ENCODE measurements around the gene DIP2C.
"Not testable (repeated sequence)": the region's sequence is repeated elsewhere in the genome, so short reads cannot be mapped to it uniquely, and the experiment has no call there.

DIP2C gene

DNA sequence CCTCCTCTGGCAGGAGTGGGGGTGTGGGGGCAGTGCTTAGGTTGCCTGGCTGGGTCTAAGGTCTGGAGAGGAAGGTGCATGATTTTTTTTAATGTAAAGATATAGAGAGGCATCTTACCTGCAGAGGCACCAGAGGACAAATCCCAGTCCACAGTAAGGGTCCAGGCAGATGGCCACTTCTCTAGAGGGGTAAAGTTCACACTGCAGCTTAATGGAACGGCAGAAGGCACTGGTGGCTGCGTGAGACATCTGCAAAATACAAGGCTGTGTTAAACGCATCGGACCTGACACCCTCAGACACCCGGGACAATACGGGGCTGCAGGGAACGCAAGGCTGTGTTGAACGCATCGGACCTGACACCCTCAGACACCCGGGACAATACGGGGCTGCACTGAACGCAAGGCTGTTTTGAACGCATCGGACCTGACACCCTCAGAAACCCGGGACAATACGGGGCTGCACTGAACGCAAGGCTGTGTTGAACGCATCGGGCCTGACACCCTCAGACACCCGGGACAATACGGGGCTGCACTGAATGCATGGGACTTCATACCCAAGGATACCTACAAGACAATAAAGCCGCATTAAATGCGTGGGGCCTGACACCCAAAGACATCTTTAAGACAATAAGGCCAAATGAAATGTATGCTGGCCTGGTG, 348.3 kb downstream of the DIP2C start:
- DNase-seq = no peak

DNA sequence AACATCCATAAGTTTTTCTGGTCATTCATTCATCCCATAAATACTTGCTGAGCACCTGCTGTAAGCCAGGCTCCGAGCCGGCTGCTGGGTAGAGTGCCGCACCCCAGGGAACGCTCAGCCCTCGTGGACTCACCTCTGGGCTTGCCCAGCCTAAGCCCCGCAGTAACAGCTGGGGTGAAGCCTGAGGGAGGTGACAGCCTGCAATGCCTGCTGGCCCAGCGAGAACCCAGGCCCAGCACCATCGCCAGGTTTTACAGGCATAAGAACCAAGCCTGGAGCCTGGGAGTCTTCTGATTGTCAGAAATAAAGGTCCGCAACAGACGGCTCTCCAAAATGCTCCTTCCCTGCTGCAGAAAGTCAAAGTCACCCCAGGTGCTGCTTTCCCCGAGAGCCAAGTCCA, 348.8 kb downstream of the DIP2C start:
- DNase-seq = no peak

DNA sequence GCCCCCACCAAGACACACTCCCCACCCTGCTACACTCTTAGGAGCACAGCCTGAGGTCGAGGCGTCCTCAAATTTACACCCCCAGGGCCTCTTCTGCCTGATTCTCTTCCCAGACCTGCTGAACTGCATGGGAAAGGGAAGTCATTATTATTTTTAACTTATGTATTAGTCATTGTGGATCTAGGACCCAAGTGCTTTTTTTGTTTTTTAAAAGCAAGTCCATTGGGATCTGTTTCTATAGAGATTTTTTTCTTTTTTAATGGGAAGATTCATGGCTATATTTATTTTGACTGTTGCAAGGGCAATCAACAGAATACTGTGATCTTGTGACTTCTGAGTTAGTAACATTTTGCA, 350.5 kb downstream of the DIP2C start:
- no peak for DNase-seq

DNA sequence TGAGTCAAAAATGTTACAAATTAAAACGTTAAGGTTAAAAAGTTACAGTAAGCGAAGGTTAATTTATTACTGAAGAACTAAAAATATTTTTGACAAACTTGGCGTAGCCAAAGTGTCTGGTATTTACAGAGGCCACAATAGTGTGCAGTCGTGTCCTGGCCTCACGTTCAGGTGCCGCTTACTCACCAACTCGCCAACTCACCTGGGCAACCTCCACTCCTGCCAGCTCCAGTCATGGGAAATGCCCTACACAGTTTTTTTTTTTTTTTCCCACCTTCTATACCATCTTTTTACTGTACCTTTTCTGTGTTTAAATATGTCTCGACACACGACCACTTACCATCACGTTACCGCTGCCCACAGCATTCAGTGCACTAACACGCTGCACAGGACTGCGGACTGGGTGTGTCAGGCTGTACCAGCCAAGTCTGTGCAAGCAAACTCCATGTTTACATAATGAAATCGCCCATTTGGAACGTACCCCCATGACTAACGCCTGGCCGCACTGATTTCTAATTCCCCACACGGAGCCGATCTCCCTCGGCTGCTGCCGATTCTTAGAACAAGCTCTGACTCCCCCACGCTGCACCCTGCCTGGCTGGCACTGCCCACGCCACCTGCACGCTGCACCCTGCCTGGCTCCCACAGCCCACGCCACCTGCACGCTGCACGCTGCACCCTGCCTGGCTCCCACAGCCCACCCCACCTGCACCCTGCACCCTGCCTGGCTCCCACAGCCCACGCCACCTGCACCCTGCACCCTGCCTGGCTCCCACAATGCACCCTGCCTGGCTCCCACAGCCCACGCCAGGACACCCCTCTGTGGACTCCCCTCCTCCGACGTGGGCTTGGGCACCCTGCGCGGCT, 351.1 kb downstream of the DIP2C start:
- DNase-seq = no peak

DNA sequence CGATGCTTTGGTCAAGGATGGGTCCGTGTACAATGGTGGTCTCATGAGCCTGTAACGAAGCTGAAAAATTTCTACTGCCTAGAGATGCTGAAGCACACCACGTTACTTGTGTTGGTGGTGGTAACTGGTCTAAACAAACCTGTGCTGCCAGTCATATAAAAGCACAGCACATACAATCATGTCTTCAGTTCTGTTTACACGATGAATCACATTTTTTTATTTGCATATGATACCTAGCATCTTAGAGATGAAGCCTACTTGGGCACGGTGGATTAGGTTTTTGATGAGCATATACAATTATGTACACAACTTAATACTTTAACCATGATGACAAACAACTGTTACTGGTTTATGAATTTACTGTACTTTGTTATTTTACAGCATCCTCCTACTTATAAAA, 353.2 kb downstream of the DIP2C start:
- no peak for DNase-seq

DNA sequence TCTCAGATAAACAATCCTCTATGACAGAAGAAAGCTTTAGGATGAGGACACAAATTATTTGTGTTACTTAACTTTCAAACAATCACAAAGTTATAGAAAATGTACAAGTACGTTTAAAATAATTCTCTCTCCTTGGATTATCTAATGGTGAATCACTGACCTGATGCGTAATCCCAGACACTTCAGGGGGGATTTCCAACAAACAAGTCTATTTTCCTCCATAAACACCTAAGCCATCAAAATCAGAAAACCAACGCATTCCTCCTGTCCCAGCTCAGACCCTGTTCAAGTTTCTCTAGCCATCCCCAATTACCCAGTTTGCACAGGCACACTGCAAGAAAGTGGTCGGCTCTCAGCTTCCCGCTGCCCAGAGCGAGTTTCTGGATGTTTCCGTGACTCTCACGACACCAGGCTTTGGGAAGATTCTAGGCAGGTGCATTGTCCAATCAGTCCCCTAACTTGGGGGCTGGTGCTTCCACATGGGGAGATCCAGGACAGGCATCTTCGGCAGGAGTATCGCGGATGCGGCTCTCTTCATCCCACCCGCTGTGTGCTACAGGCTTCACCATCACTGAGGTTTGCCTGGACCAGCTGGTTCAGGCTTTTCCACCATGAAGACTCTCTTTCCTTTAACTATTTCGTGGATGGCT, 354.2 kb downstream of the DIP2C start:
- no peak for DNase-seq

DNA sequence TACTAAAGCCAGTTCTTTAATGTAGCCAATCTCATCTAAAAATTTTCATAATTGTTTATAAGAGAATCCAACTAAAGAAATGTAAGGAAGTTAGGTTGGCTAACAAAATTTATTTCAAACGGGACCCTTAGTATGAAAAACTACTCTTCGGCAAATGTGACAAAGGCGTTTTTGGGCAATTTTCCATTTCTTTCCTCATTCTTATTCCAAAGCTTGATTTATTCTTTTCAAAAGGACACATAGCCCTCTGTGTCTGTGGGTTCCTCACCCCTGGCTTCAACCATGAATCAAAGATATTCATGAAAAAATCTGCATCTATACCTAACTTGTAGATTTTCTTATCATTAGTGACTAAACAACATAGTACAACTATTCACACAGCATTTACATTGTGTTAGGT, 358.3 kb downstream of the DIP2C start:
- no peak for DNase-seq

DNA sequence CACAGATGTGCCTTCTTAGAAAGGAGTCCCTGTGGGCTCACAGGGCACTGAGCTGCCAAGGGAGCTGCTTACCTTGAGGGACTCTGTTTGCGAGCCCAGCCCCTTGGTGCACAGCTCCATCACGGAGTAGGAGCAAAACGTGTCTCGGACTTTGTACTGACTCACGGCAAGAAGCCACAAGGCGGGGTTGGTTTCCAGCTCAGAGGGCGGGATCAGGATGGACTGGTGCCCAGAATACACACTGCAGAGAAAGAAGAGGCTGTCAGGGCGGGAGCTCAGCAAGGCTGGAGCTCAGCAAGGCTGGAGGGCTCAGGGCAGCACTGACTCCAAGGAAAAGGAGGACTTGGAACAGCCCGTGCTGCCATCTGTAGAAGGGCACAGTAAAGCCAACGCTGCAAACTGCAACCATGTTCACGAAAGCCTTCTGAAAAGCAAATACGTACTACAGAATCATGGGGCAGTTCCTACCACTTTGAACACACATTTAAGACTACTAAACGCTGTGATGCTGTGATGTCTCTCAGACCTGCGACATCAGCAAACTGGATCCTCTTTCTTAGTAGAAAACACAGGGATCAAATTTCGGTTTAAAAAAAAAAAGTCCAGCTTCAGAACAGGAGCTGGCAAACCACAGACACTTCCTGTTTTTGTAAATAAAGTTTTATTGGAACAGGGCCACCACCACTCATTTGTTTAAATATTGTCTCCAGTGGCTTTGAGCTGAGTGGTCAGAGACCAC, 359.9 kb downstream of the DIP2C start:
- no peak for DNase-seq

DNA sequence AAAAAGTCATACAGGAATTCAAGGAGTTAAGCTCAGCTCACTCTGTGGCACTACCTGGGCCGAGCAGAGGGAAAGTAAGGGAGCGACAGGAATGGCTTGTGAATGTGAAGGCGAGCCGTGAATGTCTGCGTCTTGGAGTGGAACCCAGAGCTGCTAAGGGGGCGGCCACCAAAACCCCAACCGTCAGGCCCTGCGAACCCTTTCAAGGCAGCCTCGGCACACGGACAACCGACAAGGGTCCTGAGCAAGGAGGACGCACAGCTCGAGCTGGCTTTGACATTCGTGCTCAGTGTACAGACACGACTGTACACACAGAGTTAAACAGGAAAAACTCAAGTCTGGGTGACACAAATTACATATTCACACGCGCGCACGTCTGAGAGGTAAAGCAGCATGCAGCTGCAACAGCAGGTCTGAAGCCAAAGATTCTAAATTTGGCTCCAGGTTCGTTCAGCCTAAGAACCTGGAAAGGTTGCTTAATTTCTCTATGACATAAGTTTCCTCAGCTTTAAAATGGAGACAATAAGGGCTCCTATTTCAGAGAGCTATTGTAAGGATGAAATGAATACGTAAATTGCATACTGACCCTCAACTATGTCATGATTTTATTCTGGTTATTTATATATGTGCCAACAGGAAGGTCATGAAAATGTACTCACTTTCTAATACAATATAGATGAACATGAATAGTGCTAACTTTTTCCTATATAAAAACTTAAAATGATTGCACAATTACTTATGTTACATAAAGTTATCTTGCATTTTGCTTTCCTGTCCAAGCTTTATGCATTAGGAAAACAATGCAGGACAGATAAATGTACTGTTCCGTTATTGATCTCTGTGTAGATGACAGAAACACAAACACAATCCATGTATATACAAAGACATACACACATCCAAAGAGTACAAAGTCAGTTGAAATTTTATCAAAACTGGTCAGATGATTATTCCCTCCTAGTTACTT, 361.3 kb downstream of the DIP2C start:
- no peak for DNase-seq

DNA sequence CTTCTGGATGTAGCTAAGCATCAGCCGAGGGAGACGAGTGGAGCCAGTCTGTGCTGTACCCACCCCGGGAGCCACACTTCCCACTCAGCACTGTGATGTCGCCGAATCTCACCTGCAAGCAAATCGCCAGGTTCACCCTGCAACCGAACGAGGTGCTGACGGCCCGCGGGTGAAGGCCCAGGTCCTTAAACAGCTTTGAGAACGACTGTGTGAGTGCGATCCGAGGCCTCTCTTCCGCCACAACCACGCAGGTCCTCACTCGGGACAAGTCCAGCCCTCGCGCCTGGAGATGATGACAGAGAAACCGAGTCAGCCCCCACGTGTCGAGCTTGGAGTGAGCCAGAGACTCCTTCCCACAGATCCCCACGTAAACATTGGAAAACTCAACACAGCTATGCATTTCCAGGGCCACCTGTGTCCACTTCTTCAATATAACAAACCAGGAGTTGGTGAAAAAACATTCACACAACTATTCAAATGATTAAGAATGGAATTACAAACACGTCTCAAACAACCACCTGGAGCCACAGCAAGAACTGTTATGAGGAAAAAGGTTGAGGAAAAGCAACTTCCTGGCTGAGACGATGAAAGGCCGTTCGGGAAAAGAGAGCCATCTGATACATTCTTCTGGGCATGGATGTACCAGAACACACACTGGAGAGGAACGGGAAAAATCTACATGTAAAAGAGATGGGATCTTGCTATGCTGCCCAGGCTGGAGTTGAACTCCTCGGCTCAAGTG, 362.4 kb downstream of the DIP2C start:
- DNase-seq = no peak

DNA sequence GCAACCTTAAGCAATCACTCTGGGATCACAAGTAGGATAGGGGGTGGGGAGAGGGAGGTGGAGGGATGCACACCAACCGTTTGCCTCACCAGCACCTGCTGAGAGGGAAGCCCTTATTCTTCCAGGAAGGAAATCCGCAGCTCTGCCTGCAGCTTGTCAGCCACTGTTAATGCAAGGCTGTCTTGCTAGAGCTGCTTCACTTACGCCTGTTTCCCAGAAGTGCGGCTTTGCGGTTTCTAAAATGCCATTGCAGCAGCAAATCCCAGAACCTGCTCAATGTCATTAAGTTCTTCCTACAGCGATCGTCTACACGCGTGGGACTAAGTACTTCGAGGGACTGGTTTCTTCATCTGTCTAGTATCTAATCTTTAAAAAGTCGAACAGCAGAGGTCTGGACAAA, 363.1 kb downstream of the DIP2C start:
- no peak for DNase-seq

DNA sequence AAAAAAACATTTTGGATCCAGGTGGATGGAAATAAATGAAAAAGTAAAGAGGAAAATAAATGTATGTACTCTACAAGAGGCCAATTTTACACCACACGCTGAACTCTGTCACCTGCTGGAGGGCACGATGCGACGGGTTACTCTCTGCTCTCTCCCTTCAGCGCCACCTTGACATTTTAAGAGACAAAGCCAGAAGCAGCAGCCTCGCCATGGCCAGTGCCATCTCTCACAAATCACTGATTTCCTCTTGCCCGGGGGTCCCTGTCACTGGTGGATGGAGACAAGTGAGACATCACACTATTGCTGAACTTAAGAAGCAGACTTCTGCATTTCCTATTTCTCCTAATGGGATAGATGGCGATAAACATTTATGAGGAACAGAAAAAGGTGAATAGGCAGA, 364.2 kb downstream of the DIP2C start:
- no peak for DNase-seq

DNA sequence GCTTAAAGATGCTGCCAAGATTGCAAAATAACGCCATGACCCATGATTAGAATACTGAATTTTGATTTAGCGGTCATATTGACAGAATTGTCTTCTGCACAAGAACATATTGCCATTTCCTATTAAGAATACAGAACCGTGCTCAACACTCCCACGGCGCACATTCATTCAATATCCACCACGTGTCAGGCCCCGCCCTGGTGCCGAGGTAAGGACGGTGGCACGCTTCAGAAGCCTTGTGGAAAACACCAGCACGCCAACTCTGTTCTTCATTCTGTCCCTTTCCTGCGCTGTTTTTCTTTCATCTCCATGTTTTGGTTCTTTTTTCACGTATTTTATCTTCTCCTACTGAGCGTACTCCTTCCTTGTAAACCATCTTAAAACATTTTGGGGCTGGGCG, 364.9 kb downstream of the DIP2C start:
- DNase-seq = no peak

DNA sequence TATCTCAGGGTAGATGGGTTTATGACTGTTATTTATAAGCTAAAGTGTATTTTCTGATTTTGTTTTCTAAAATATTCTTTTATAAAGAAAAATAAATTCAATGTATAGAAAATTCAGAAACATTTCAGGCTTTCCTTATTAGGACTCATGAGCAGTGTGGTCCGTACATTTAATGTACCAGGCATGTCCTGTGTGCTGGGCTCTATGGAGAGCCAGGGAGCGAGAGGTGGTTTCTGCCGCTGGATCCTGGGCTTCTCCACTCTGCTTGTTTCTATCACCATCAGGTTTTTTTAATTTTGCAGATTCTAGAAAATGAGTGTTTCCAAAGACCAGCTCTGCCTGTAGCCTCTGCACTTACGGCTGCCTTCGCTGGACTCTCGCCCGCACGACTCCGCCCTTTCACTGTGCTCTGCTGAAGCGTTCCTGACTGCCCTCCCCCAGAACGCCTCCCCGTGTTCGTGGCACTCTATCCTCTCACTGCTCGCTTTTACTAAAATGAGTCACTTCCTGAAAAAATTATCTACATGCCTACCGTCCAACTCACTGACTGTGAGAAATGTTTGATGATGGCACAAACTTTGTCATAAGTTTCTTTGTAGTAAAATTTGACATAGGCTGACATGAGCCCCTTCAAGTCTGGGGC, 365.7 kb downstream of the DIP2C start:
- DNase-seq = no peak

DNA sequence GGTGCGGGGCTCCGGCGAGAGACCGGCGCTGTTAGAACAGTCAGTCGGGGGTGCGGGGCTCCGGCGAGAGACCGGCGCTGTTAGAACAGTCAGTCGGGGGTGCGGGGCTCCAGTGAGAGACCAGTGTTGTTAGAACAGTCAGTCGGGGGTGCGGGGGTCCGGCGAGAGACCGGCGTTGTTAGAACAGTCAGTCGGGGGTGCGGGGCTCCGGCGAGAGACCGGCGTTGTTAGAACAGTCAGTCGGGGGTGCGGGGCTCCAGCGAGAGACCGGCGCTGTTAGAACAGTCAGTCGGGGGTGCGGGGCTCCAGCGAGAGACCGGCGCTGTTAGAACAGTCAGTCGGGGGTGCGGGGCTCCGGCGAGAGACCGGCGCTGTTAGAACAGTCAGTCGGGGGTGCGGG, 366.4 kb downstream of the DIP2C start:
- DNase-seq = not testable (repeated sequence)

DNA sequence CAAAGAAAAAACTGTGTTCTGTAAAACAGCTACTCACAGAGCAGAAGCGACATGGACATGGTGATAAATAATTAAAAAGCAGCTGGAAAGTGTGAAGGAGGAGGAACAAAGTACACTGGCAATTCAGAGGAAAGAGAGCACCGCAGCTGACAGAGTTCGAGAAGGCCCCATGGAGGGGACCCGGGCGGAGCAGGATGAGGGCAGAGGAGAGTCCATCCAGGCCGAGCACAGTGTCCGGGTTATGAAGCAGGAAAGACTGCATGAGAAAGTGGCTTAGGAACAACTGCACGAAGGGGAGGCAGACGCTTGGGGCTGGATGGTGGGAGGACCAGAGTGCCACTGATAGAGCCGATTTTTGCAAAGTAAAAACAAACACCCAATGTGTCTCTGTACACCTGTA, 368.7 kb downstream of the DIP2C start:
- no peak for DNase-seq

DNA sequence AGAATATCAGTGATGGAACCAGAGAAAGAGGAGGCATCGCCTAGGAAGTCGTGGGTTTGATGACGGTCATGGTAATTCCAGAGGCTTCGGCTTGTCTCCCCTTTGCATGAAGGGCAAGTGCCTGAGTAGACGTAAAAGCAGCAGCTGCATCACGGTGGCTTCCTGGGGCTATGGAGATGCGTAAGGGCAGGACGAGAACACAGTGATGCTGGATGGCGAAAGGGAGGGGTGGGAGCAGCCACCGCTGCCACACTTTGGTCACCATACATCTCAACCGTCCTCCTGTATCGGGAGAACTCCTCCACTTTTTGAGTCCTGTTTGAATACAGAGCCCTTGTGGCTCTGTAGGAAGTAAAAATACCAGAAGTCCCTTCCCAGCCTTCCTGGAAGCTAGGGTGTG, 371.5 kb downstream of the DIP2C start:
- DNase-seq = no peak

DNA sequence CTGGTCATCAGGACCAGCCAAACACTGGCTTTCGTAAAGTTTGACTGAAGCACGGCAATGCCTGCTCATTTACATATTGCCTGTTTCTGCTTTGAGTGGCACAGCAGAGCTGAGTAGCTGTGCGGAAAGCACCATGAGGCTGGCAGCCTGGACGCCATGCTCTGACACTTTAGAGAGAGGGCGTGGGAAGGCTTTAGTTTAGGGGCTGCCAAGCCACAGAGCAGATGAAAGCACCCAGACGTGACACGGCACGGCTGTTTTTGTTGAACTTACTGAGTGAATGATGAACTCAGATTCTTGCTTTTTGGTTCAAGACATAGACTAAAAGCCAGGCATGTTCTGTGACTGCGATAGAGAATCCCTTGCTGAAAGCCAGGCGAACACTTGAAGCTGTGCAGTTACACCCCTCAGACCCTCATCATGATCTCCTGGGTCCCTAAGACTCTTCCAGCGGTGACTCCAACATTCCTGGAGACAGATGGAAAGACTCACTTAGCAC, 372.1 kb downstream of the DIP2C start:
- no peak for DNase-seq

DNA sequence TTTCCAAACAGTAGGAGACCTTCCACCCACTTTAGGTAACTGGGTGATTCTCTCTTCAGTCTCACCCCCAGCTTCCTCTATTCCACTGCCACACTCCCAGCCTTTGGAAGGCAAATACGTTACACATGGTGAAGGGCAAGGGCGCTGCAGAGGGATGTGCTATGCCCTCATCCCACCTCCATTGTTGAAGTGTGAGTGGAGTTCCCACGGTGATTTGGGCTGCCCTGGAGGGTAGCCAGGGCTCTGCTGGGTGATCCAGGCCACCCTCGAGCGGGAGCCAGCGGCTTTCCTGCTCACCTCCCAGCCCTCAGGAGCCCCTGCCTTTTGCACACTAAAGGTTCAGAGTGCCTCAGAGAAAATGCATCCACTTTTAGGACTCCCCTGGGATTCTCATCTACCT, 373.1 kb downstream of the DIP2C start:
- no peak for DNase-seq

DNA sequence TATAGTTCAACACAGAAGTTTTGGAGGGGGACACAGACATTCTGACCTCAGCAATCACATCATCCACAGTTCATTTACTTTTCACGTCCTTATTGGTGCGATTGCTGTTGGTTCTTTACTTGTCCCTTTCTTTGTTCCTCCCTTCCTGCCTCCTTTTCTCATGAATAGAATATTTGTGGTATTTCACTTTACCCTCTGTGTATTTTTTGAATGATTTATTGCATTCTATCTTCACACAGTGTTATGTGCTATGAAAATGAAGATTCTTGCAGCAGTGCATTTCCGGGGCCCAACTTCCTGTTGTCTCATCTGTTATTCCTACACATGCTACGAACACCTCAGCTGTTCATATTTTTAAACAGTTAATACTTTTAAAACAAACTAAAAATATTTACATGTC, 374.6 kb downstream of the DIP2C start:
- DNase-seq = no peak

DNA sequence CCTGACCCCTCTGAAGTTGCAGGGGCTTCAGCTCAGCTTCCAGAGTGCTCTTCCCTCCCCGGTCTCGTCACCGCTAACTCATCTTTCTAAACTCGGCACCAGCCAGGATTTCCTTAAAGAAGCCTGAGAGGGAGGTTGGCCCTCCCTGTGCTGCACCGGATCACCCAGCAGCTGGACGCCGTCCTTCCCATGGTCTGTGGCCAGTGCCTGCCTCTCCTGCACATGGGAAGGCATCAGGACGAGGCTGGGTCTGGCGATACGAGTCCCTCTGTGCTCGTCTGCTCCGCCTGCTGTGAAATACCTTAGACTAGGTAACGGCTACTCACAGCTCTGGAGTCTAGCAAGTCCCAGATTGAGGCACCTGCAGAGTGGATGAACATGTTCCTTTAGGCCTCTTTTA, 375.1 kb downstream of the DIP2C start:
- DNase-seq = no peak
